Spleen (tissue), 11 donors: ENCODE measurements around the gene TRPM2. TPM values are rescaled to one million over a fixed set of nuclear protein-coding genes. Genes with fewer than 3 reads are reported as not detected.

Experiments used
- DNase-seq: peaks from one replicate; pipeline ENCODE4 v3.0.0-alpha.2; 2020
- H3K27ac ChIP-seq, 8 donors: fragments of 200-600 bp; sonication (generic) in 7 of 8; 1 replicate in 4 of 8; 2 replicates in 4 of 8; pipeline versions ENCODE4 v1.5.0 to v1.8.0; 2016 to 2021; ENCODE audit warnings: inconsistent platforms in 4 of 8, mild to moderate bottlenecking in 4 of 8, moderate library complexity in 1 of 8
- H3K27me3 ChIP-seq, 7 donors: fragments of 200-600 bp; sonication (generic) in 6 of 7; replicated peaks in 1 of 7; 1 replicate in 4 of 7; 2 replicates in 3 of 7; pipeline versions ENCODE4 v1.5.0 to v1.8.0; 2016 to 2021; ENCODE audit warnings: inconsistent platforms in 3 of 7, mild to moderate bottlenecking in 1 of 7
- H3K36me3 ChIP-seq, 6 donors: fragments of 200-600 bp; sonication (generic) in 5 of 6; 1 replicate in 4 of 6; 2 replicates in 2 of 6; pipeline versions ENCODE4 v1.5.0 to v1.8.0; 2016 to 2021; ENCODE audit warnings: inconsistent platforms in 2 of 6
- H3K4me1 ChIP-seq, 6 donors: fragments of 200-600 bp; sonication (generic) in 5 of 6; 1 replicate in 3 of 6; 2 replicates in 3 of 6; pipeline versions ENCODE4 v1.5.0 to v1.8.0; 2016 to 2021; ENCODE audit warnings: inconsistent platforms in 3 of 6
- H3K4me3 ChIP-seq, 8 donors: fragments of 200-600 bp; sonication (generic) in 7 of 8; 1 replicate in 4 of 8; 2 replicates in 4 of 8; pipeline versions ENCODE4 v1.5.0 to v1.8.0; 2016 to 2021; ENCODE audit warnings: inconsistent platforms in 4 of 8, mild to moderate bottlenecking in 4 of 8, moderate library complexity in 2 of 8
- H3K9me3 ChIP-seq, 8 donors: fragments of 200-600 bp; sonication (generic) in 7 of 8; 1 replicate in 4 of 8; 2 replicates in 4 of 8; pipeline versions ENCODE4 v1.5.0 to v1.8.0; 2016 to 2021; ENCODE audit warnings: inconsistent platforms in 4 of 8
- CTCF ChIP-seq, 11 experiments: fragments of 200-600 bp in 7 of 11; fragments of 450-650 bp in 4 of 11; sonication (generic) in 4 of 11; IDR thresholded peaks in 8 of 11; conservative IDR thresholded peaks in 3 of 11; 1 replicate in 7 of 11; 2 replicates in 4 of 11; pipeline versions ENCODE4 v1.4.0 to v1.8.0; 2016 to 2021; ENCODE audit warnings: antibody characterized with exemption in 11 of 11, inconsistent platforms in 4 of 11, mild to moderate bottlenecking in 1 of 11
- POLR2A ChIP-seq, 3 donors: fragments of 450-650 bp; IDR thresholded peaks; one replicate each; pipeline ENCODE4 v1.5.1; 2017; ENCODE audit warnings: antibody characterized with exemption in 3 of 3, mild to moderate bottlenecking in 1 of 3
- POLR2AphosphoS5 ChIP-seq, 3 donors: sonication (generic); formaldehyde crosslinking; IDR thresholded peaks; one replicate each; pipeline ENCODE4 v1.5.1; 2017; ENCODE audit warnings: antibody characterized with exemption in 3 of 3
- WGBS, 5 donors: extraction: QIAGEN DNeasy Blood & Tissue Kit in 3 of 5; methylation state at CpG; one replicate each; pipeline versions ENCODE4 v1.1.5 to v1.1.7; 2013 to 2018; 5-methylcytosine and 5-hydroxymethylcytosine counted together
- intact Hi-C: fragments of 100-400 bp; cut with DNase I; formaldehyde crosslinking; loops from one replicate; pipeline ENCODE4 v1.15.0; 2023; ENCODE audit warnings: low total_unique reads
- polyA plus RNA-seq, 3 donors: library from polyadenylated mRNA; stranded (reverse); fragments of 200-250 nt; gene quantifications; one replicate each; pipeline ENCODE4 v1.2.1, GENCODE V29; 2013
- total RNA-seq, 7 donors: library from RNA; depleted of rRNA in 3 of 7; stranded (reverse); fragments of >200 nt in 3 of 7; fragmentation: NEBNext Ultra II Directional in 4 of 7; extraction: Animal tissue kit (Norgen Biotek cat#: 25700) in 4 of 7; gene quantifications; one replicate each; pipeline versions ENCODE4 v1.1.0 to v1.2.1, GENCODE V29; 2016 to 2021
- donor health status: healthy with polysubstance abuse.
- donor health status: DM: no; HTN: no; CAD: no; lungs with moderate emphysema.
- donor health status: DM: no; HTN: no; CAD: no.
- donor health status: Bipolar disorder and iron deficiency.
- donor health status: healthy.
- donor health status: DM: no; HTN: no; CAD: no.
- donor health status: DM: yes; HTN: yes; CAD: no.

The TRPM2 gene
- total and polyA plus RNA-seq, 10 donors = 10.4 to 44.1 (median 23.3) TPM

GRCh38 chr21:44483288-44484237 is 130.1 kb downstream of the TRPM2 start:
- intact Hi-C loops = no loop called here
- H3K27ac ChIP-seq = no peak overlapping the region
- DNase-seq = peak; percentile 43
- no peak overlapping the region for H3K4me3 ChIP-seq
- peaks cover 0 to 8% (median 5%) of the 10 kb centered on the region in 8 donors for H3K9me3 ChIP-seq
- no peak for TF ChIP-seq POLR2A (IDR thresholded peaks at IDR 0.05)
- TF ChIP-seq POLR2AphosphoS5 (IDR thresholded peaks at IDR 0.05) = no peak
- TF ChIP-seq CTCF (IDR thresholded peaks at IDR 0.05 in 8 of 11, conservative IDR thresholded peaks at IDR 0.05 in 3 of 11) = no peak
- no peaks in the 10 kb centered on the region for H3K36me3 ChIP-seq
- 75 to 84% (median 82%) methylated on average over 28 of the region's 28 CpGs for WGBS, 5 donors
- peaks cover 0 to 13% (median 0%) of the 10 kb centered on the region in 7 donors for H3K27me3 ChIP-seq
- H3K4me1 ChIP-seq = peaks cover 0 to 9% (median 0%) of the 10 kb centered on the region in 6 donors

GRCh38 chr21:44484498-44485253 is 131.3 kb downstream of the TRPM2 start:
- WGBS, 5 donors = 86 to 94% (median 87%) methylated on average over 15 to 43 of the region's 43 CpGs

GRCh38 chr21:44485254-44485793 is 131.9 kb downstream of the TRPM2 start:
- peak overlapping the region in 1 of 8 donors; percentile 20 for H3K27ac ChIP-seq
- TF ChIP-seq CTCF (IDR thresholded peaks at IDR 0.05 in 8 of 11, conservative IDR thresholded peaks at IDR 0.05 in 3 of 11) (peak in 6 of 11 experiments; percentile 7 to 46 (median 34)), POLR2AphosphoS5 (IDR thresholded peaks at IDR 0.05) (peak in 1 of 3 donors; percentile 39), POLR2A (IDR thresholded peaks at IDR 0.05) (no peak)
- no peaks in the 10 kb centered on the region for H3K4me1 ChIP-seq
- H3K36me3 ChIP-seq = no peaks in the 10 kb centered on the region
- peaks cover 0 to 8% (median 5%) of the 10 kb centered on the region in 8 donors for H3K9me3 ChIP-seq
- H3K4me3 ChIP-seq = peak overlapping the region in 5 of 8 donors; percentile 9 to 54 (median 17)
- peaks cover 0 to 13% (median 0%) of the 10 kb centered on the region in 7 donors for H3K27me3 ChIP-seq
- peak; percentile 79 for DNase-seq
- intact Hi-C loops = no loop called here
- WGBS, 5 donors = 47 to 77% (median 68%) methylated on average over 25 of the region's 25 CpGs

More at GRCh38 chr21:44484498-44485253, 131.3 kb downstream of the TRPM2 start:
- DNase-seq = peak; percentile 11
- Histone ChIP-seq H3K27me3 (peaks cover 0 to 13% (median 0%) of the 10 kb centered on the region in 7 donors), H3K36me3 (no peaks in the 10 kb centered on the region), H3K9me3 (peaks cover 0 to 8% (median 5%) of the 10 kb centered on the region in 8 donors), H3K4me1 (peaks cover 0 to 5% (median 0%) of the 10 kb centered on the region in 6 donors), H3K4me3 (no peak overlapping the region), H3K27ac (no peak overlapping the region)
- TF ChIP-seq CTCF (IDR thresholded peaks at IDR 0.05 in 8 of 11, conservative IDR thresholded peaks at IDR 0.05 in 3 of 11) (no peak), POLR2A (IDR thresholded peaks at IDR 0.05) (no peak), POLR2AphosphoS5 (IDR thresholded peaks at IDR 0.05) (no peak)
- intact Hi-C loops = no loop called here
